HG02885 (cell line): ENCODE measurements around the gene RHEX.
"Not testable (repeated sequence)": the region's sequence is repeated elsewhere in the genome, so short reads cannot be mapped to it uniquely, and the experiment has no call there.

Experiments used
- ATAC-seq: cut with Tn5 transposase; IDR thresholded peaks from one replicate; pipeline ENCODE4 v1.9.1; 2021; ENCODE audit warnings: mild to moderate bottlenecking; ENCODE audit not compliant: unreplicated experiment, poor library complexity

Gene RHEX, protein sequence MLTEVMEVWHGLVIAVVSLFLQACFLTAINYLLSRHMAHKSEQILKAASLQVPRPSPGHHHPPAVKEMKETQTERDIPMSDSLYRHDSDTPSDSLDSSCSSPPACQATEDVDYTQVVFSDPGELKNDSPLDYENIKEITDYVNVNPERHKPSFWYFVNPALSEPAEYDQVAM

DNA sequence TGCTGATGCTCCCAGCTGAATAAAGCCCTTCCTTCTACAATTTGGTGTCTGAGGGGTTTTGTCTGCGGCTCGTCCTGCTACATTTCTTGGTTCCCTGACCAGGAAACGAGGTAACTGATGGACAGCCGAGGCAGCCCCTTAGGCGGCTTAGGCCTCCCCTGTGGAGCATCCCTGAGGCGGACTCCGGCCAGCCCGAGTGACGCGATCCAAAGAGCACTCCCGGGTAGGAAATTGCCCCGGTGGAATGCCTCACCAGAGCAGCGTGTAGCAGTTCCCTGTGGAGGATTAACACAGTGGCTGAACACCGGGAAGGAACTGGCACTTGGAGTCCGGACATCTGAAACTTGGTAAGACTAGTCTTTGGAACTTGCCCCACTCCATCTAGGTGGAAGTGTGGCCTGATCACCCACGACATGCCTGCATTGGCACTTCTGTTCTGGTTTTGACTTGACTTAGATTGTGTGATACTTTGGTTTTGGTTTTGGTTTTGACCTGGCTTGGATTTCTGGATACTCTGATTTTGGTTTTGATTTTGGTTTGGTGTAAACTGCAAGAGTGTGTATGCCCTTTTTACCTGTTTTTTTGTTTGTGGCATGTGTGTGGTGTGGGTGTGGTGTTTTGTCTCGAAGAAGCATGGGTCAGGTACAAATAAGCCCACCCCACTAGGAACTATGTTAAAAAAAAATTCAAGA, at the start of gene RHEX:
RHEX (plus strand) TSS at position 255 of the 692 bp plus-strand sequence. CDS start 44,656 bp downstream, outside the sequence.
- ATAC-seq = not testable (repeated sequence)

DNA sequence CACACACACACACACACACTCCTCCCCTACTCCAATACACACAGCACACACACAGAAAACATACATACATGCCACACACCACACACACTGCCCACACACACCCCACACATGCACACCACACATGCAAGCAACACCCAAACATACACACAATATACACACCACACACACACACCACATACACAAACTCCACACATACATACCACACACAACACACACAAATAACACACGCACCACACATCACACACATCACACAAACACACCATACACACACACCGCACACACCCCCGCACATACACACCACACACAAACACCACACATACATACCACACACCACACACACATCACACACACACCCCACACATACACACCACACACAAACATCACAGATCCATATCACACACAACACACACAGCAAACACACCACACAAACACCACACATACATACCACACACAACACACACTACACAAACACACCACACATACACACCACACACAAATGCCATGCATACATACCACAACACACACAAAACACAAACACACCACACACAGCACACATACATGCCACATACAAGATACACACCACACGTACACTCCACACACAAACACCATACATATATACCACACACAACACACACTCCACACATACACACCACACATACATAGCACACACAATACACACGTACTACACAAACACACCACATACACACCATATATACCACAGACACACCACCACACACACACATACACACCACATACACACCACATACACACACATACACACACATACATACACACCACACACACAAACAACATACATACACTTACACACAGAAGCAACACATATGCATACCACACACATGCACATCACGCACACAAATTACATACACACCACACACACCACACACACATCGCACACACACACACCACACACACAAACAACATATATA, 48.8 kb upstream of the RHEX start:
- ATAC-seq = no peak

DNA sequence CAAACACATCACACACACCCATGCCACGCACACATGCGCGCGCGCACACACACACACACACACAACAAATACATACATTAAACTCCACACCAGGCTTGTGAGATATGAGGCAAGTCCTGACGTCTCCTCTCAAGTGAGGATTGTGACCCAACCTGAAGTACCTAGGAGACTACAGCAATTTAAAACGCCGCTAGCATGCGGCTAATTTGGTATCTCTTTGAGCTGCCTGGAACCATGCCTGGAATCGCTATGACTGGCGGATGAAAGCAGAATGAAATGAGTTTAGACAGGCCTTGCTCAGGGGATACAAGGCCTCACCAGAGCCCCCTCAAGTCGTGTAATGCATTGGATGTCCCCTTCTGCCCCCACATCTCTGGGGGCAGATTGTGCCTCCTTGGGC, 48.1 kb upstream of the RHEX start:
- no peak for ATAC-seq

DNA sequence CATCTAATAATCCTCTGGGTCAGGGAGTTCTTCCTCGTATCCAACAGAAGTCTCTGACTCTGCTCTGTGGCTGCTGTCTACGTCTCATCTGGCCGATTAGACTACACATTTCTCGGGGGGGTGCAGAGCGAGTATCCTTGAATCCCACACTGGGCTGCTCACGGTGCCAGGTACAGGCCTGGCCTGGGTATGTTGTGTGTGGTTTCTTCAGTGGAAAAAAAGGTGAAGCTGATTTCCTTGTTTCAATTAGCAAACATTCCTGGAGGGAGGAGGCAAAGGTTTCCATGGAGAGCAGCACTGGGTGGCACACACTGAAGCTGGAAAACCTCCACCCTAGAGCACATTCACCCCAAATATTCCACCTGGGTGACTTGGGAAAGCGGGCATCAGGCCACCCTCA, 47.7 kb upstream of the RHEX start:
- ATAC-seq = no peak

DNA sequence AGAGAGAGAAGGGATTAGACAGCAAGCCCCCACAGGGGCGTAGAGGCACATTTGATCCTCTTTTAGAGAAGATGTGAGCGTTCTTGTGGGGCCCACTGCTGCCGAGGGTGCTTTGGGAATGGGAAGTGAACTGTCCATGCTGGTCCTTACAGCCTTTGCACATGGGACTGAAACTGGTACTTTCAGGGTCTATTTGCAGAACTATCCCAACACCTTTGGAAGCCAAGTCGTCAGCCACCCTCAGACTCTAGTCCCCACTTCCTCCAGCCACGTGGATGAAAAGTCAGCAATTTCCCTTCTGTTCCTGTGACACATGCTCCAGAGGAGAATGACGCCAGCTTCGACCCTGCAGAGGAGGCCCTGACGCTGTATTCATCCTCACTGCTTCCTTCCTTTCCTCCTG, 47.2 kb upstream of the RHEX start:
- ATAC-seq = no peak

DNA sequence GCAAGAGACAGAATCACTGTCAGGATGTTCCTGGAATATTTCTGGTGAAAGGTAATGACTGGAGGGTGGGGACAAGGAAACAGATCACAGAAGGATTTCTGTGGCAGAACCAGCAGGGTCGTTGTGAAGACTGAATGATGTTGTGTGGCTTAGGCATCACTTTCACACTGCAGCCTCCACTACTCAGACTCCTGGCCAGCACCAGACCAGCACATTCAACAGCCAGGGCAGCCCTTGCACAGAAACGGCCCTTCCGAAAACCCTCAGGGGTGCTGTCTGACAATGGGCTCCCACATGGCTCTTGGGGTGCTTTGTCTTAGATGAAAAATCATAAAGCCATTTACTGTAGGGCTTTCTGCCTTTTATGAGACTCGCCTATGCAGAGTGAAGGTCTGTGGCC, 46.0 kb upstream of the RHEX start:
- no peak for ATAC-seq

DNA sequence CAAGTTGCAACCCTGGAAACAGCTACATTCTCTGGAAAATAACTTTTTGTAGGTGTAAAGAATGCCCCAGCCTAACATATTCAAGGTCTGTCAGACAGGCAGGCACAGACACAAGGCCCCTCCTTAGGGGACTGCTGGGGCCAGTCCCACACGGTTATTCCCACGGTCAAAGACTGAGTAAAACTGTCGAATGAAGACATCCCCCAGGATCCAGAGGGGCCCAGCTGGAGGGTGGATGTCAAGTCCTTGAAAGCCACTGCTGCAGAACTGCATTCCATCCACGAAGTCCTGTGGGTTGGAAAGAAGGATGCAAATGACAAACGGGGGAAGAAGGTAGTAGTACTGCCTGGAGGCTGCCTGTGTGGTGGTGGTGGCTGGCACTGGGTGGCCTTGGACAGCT, 42.9 kb upstream of the RHEX start:
- ATAC-seq = no peak

DNA sequence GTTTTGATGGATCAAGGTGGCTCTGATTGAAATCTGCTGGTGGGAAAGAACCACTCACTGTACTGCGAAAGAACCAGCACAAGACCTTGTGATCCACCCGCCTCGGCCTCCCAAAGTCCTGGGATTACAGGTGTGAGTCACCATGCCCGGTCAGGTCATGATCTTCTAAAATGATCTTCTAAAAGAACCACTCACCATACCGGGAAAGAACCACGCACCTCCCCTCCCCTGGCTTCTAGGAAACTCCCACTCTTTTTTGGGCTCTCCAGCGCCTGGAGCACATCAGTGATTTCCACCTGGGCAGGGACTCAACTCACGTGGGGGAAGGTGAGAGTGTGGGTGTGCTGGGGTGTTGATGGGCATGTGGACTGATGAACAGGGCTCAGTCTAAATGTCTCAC, 41.9 kb upstream of the RHEX start:
- ATAC-seq = no peak

DNA sequence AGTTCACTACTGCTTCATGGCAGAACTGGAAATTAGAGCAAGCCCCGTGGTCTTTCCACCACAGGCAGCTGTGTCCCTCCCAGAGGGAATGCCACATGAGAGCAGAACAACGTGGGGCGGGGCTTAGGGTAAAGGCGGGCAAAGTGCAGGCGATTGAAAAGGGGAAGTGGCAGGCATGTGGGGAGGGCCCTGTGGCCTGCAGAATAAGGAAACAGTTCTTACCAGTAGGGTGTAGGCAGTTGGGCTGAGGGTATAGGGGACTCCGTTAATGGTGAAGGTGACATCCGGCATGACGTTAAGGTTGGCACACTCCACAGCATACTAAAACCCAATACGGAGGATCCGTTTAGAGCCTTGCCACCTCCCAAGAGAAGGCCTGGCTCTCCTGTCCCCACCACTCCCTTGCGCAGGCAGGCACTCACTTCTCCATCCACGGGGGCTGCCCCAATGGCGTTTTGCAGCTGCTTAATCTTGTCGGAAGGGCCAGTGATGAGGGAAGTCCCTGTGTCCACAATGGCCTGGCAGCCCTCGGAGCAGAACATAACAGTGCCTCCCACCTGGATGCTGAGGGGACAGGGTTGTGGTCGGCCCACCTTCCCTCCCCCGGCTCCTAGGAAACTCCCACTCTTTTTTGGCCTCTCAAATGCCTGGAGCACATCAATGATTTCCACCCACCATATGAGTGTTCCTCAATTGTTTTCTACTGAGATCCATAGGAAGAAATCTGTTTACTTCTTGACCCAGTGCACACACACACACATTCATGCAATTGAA, 40.7 kb upstream of the RHEX start:
- peak; percentile 91 for ATAC-seq

DNA sequence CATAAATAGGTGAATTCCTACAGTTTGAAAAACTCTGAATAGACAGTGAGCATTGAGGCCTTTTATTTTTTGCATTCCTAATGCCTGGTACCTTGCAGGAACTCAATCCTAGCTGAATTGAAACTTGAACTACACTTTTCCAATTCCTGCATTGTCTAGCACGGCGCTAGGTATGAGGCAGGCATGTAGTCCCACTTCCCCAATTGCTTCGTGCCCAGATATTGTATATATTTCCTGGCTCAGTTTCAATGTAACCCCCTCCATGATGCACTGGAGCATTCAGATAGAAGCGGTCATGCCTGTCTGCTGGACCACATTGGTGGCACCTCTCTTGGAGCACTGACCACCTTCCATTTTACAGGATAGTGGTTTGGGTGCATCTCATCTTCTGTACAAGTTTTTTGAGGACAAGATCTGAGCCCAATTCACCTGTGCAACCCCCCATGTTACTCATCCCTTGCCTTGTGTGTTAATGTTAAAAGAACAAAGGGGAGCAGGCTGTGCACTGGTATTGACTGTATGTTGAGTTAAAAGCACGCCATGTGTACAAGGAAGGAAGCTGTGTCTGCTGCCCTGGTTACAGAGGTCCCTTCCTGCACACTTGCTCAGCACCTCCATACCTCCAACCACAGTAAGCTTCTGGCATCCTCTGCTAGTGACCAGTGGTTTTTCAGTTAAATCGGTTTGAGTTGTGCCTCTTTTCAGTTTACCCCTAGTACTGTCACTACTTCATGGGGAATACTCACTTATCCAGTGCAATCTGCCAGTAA, 39.8 kb upstream of the RHEX start:
- ATAC-seq = no peak

DNA sequence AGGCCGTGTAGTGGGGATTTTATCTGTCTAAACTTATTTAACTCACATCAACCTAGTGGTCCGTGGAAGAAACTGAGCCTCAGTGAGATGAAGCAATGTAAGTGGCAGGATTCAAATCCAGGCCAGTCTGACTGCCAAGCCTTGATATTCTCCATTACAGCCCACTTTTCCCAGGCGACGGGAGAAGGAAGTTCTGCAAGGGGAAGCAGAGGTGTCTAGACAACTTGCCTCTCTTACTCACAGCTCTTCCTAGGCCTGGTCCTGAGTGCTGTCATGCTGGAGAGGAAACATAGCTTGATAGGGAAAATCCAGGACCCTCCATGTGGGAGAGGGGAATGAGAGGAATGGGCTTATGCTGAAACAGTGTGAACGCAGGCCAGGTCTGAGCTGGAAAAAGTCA, 38.4 kb upstream of the RHEX start:
- no peak for ATAC-seq

DNA sequence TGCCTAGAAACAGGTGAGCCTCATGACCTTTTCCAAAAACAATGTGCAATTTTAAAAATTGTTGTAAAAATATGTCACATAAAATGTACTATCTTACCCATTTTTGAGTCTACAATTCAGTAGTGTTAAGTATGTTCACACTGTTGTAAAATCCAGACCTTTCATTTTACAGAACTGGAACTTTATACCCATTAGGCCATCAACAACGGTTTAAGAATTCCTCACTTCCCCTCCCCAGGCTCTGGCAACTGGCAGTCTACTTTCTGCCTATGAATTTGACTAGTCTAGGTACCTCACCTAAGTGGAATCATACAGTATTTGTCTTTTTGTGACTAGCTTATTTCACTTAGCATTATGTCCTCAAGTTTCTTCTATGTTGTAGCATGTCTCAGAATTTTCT, 37.9 kb upstream of the RHEX start:
- no peak for ATAC-seq

DNA sequence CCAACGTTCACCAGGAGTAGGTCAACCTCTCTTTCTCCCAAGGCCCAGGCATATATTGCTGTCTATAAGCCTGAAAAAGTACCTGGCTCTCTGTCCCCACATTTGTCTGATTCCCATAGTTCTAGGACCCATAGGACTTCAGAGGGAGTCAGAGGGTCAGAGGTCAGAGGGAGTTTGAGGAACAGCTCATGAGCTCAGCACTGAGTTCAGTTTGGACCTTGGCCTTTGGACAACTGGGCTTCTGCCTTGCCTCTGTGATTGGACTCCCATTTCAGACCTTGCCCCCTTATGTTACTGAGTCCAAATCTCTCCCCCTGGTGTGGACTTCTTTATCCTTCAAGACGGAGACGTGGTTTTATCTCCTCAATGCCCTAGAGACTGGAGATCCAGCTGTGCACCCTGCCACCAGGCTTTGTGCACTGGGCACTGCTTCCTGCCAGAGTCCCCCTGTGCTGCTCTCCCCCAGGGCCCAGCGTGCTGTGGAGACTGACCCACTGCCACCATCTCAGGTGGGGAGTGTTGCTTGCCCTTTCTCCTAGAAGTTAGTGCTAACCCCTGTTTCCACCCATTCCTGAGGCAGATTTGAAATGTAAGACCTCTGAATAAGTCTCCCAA, 32.5 kb upstream of the RHEX start:
- ATAC-seq = no peak

DNA sequence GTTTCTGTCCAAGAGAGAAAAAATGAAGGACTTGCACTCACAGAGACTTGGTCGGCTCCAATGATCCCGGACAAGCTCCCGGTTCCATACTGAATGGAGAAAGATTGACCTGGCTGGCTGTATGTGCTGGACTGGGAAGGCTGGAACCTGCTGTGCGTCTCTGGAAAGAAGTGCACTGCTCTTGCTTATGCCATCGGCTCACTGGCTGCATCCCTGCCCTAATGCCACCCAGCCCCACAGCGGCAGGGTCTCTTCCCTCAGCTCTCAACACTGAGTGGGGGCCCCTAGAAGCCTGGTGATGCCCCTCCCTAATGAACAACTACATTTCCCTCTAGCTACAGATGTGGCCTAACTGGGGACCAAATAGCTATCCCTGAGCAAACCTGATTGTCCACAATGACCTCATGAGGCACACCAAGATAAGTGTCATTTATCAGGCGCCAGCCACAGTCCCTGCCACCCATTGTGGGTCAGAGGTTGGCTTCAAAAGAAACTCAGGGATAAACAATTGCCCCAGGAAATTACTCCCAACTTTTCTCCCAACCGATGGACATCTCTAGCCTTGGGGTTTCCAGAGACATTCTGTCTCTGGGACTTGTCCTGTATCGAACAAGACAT, 31.9 kb upstream of the RHEX start:
- no peak for ATAC-seq

DNA sequence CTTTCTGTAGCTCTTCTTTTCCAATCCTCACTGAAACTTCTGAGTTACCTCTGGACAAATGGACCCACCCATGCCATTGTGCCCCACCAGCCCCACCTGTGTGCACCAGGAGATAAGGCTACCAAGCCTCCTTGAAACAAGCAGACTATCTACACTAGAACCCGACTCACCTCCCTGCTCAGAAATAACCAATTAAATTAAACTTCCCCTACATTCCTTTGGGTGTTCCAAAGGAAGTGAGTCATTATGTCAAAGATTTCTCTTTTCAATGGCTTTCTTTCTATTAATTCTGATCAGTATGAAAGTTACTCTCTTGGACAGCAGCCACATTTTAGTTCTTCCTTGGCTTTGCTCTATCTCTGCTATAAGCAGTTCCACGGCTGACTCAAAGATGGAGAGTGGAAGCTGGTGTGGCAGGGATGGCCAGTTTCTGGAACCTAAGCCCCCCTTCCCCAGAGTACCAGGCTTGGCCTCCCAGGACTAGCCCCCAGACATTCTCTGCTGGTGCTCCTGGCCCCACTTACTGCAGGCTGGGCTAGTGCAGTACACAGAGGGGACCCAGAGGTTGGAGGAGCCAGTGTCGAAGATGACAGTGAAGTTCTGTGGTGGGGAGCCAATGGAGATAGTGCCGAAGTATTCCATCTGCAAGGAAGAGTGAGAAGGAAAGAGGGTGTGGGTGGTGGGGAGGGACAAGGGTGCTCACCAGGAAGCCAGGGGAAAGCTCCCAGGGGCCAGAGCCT, 31.2 kb upstream of the RHEX start:
- no peak for ATAC-seq

DNA sequence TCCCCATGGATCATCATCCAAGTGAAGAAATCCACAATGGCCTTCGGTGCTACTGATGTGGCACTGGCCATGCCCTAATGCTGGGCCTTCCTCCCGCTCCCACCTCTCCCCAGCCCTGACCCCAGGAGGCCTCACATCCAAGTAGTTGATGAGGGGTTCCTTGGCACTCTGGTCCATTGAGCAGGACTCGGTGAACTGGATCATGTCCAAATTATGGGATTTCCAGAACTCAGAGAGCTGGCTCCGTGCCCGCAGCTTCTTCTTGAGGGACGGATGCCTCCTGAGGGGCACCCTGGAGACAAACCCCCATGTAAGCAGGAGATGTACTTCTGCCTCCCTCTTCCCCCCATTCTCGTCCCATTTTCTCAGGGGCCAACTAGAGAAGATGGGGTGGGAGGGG, 30.2 kb upstream of the RHEX start:
- no peak for ATAC-seq

DNA sequence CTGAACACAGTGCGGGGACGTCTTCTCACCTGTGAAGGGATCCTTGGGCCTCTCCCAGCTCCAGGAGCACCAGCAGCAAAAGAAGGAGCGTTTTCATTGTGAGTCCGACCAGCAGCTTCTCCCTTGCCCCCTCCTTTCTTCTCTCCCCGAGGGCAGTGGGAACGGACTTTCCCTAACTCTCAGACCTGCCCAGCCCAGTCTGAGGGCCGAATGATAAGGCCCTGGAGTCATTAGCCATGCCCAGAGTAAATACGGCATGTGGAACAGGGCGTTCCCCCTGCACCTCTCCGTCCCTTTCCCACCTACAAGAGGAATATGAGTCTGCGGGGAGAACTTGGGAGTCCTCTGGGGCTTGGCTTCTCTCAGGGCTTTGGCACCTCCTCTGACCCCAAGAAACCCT, 29.3 kb upstream of the RHEX start, which contains the start of gene CTSE:
CTSE (minus strand) TSS at position 201 of the 400 bp plus-strand sequence; CDS start at position 97, 104 bp downstream.
- no peak for ATAC-seq

DNA sequence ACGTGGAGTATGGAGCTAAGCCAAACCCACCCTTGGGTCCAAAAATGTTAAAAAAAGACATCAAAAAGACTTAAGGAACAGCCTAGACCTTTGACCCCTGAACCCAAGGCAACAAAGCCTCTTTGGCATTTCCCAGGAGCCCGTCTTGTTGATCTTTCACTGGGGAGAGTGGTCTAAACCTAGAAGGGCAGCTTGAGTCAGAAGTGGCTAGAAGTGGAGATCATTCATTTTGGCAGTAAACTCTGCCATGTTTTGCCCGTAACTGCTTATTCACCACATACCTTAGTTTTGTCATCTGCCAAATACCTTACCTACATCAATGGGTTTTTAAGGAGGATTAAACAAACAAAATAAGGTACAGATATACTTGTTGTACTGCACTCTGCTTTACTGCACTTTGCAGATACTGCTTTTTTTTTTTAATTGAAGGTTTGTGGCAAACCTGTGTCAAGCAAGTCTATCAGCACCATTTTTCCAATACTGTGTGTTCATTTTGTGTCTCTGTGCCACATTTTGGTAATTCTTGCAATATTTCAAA, 27.6 kb upstream of the RHEX start:
- ATAC-seq = no peak
